Measurements from ENCODE around the gene PCDHA7.

Gene PCDHA7

GRCh38 chr5:140883927-140884697, 50.0 kb downstream of the PCDHA7 start:
- Histone ChIP-seq H3K14ac (ENCODE audit: low read length) (peak overlapping the region; percentile 56), H3K4me2 (ENCODE audit: insufficient read depth, low read length, poor library complexity, severe bottlenecking) (no peak overlapping the region), H2AK5ac (ENCODE audit: low read depth, low read length) (no peak overlapping the region), H3K23ac (ENCODE audit: low read depth, low read length, poor library complexity) (peak overlapping the region; percentile 80), H2BK15ac (ENCODE audit: low read length) (no peak overlapping the region), H2BK12ac (ENCODE audit: low read length) (no peak overlapping the region), H3K9ac (ENCODE audit: low read depth, low read length, poor library complexity) (no peak overlapping the region), H2AFZ (ENCODE audit: low read length) (no peak overlapping the region), H2BK120ac (ENCODE audit: low read depth, low read length) (no peak overlapping the region), H3K4me1 (ENCODE audit: control insufficient read depth in 2 of 2, insufficient read depth in 1 of 2, low read depth in 1 of 2, low read length in 2 of 2) (no peaks in the 10 kb centered on the region), H2BK5ac (ENCODE audit: low read length) (no peak overlapping the region), H3K79me1 (ENCODE audit: low read depth, low read length) (peaks cover 4% of the 10 kb centered on the region), H3K27ac (replicated peaks; ENCODE audit: low read length) (no peak overlapping the region), H3K18ac (ENCODE audit: low read length) (no peak overlapping the region), H4K91ac (ENCODE audit: low read depth, low read length, poor library complexity) (no peak overlapping the region), H3K27me3 (ENCODE audit: control insufficient read depth in 3 of 3, insufficient read depth in 3 of 3, low read depth in 1 of 3, low read length in 3 of 3) (no peaks in the 10 kb centered on the region), H3K9me3 (replicated peaks in 1 of 2; ENCODE audit: control insufficient read depth in 2 of 2, insufficient read depth in 1 of 2, low read depth in 1 of 2, low read length in 2 of 2) (peaks cover 10 to 24% of the 10 kb centered on the region in 2 donors), H3K4me3 (ENCODE audit: low read length in 2 of 2) (peak overlapping the region in 1 of 2 donors; percentile 44), H3K4ac (ENCODE audit: low read length) (no peak overlapping the region), H4K8ac (ENCODE audit: low read depth, low read length) (no peak overlapping the region), H3K36me3 (replicated peaks in 1 of 2; ENCODE audit: control insufficient read depth in 2 of 2, insufficient read depth in 2 of 2, low read length in 2 of 2) (peaks cover 12 to 16% of the 10 kb centered on the region in 2 donors)
- no peak for DNase-seq (ENCODE audit: low spot score)
- no CpG with 5 or more reads among the region's 79 CpGs for WGBS, 2 donors (ENCODE audit: extremely low coverage in 2 of 2, insufficient read length in 2 of 2, insufficient replicate concordance in 1 of 2)
